GM21528 (cell line): ENCODE data around the gene ERC2.

ENCODE experiments used
- ATAC-seq: cut with Tn5 transposase; IDR thresholded peaks from one replicate; pipeline ENCODE4 v1.9.1; 2021; ENCODE audit warnings: mild to moderate bottlenecking, moderate library complexity; ENCODE audit not compliant: unreplicated experiment, low FRiP score

The ERC2 gene

DNA sequence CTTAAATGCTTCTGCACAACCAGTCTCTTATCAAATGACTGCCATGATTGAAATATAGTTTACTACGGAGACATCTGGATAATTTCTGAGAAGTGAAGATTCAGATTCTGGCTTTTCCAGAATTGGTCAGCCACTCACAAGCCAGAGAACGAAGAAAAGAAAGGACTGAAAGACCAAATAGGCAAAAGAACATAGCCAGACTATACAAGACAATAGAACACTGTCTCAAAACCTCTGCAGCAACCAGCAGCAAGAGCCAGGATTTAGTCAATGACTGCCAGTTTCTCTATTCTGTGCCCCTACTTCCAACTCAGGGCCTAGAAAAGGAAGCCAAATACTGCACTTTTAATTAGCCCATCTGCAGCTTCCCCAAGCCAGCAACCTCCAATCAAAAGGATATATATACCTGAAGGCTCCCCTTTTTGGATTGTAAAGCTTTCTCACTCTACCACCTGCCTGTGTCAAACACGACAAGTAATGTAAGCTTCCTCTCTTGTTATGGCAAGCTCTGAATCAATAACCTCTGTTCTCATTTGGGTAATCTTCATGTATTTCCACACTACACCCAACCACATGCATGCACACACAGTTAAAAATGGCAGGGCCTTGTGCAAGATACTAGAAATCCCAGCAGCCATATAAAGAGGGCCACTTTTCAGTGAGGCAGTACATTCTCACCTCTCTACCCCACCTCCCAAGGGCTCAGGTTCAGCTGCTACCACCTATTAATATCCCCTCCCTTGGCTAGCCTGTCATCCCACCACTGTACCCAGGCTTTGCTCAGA is 97.1 kb downstream of the ERC2 start:
- ATAC-seq = no peak

DNA sequence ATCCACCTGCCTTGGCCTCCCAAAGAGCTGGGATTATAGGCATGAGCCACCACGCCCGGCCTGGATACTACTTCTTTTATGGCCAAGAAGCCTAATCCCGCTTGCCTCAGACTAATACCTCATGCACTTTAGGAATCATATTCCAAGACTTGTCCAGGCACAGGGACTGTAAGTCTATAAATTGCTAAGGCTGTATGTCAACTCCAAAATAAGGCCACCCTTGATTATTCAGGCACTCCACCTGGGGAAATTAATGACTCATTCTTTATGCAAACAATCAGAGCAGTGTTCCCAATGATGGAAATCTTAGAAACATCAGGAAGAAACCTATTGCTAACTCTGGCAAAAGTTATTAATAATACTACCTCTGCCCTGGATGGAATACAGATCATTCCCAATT is 98.4 kb downstream of the ERC2 start:
- ATAC-seq = no peak

DNA sequence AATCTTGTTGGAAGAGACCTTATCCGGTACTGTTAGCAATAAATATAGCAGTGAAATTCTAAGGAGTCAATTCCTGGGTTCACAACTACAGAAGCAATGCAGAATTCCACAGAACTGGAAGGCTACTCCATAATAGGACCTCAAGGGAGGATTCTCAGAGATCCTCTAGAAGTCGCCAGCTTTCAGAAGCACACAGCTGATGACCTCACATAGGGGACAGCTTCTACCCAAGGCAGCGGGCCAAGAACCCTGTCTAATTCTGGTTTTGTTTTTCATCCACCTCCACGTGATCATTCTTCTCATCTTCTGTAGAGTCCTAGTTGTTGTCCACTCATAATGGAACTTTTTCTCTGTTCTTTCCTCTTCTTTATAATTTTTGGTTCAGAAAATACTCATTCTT is 99.4 kb downstream of the ERC2 start:
- no peak for ATAC-seq

DNA sequence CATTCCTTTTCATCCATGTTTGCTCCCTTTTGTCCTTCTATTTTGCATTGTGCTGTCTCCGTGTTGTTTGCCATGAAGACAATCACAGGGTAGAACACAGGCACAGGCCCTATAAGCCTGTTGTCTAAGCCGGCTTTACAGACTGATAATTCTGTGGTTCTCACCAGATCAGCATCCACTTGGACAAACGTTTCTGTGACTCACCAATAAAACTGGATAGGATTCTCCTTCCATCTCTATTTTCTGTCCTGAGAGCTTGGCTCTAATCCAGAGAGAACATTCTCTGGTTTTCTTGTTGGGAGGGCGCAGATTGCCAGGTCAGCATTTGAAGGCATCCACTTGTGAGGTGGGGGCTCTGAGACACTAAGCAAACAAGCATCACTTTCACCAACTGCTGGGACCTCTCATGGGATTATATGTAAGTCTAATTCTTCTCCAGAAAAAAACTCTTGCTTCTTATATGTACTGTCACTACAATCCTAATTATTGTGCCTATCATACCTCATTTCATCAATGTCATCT is 101.6 kb downstream of the ERC2 start:
- no peak for ATAC-seq

DNA sequence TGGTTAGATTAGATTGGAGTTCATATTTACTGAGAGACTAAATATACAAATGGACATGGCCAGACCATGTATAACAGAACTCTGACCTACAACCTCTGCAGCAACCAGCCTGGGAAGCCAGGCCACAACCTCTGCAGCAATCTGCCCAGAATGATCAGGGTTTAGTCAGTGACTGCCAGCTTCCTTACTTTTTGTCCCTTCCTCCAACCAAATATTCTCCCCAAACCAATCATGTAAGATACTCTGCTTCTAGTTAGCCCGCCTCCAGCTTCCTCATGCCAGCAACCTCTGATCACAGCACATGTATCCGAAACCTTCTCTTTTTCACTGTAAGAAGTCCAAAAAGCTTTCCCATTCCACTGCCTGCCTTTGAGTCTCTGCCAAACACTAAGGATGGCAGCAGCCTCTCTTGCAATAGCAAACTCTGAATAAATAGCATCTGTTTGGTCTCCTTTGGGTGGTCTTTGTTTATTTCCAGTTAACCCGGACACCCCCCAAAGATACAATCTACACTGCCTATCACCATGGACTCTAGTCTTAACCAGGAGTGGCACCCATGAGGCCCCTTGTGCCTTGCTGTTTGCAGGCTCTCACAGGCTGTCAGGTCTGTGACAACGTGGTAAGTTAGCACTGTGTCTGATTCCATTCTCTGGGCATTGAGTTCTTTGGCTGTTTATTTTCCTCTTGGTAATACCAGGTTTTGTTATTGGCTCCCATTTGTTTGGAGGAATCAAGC is 102.2 kb downstream of the ERC2 start:
- ATAC-seq = no peak

DNA sequence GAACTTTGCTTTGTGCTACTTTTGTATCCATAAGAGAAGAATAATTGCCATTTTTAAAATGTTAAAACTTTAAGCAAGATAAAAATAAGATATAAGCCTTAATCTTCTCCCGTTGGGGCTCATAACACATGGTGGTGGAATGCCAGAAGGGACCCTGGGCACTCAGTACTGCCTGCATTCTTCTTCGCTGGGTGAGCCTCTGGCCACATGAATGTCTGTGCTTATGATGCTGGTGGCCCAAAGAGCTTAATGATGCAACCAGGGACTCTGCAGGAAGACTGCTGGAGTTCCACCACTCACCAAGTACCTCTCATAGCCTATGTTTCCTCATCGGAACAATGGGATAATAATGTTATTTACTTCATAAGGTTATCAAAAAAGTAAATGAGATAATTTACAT is 103.6 kb downstream of the ERC2 start:
- ATAC-seq = no peak

DNA sequence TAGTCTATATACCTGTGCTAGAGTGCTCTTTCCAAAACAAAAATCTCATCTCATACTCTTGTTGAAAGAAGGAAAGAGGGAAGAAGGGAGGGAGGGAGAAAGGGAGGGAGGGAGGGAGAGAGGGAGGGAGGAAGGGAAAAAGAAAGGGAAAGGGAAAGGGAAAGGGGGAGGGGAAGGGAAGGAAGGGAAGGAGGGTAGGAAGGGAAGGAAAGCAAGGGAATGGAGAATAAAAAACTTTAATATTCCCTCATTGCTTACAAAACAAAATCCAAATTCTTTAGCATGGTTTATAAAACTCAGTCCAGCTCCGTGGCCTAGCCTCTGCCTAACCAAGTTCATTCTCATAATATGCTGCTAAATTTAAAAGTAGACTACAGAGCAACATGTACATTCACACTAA is 104.5 kb downstream of the ERC2 start:
- ATAC-seq = no peak

DNA sequence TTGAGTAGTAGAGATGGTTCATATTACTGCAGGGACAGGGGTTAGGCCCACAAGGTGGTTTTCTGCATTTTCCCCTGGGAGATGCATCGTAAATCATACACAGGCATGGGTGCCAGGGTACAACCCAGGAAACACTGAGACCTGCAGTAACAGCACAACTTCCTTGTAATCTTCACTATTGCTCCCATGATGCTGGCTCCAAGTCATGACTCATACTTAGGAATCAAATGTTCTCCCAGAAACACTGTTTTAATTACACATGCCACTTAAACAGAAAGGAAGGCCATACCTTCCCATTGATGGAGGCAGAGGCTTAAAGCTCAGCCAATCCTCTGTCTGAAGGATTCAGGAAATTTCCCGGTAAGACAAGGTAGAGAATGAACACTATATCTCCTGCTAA is 106.5 kb downstream of the ERC2 start:
- ATAC-seq = no peak

DNA sequence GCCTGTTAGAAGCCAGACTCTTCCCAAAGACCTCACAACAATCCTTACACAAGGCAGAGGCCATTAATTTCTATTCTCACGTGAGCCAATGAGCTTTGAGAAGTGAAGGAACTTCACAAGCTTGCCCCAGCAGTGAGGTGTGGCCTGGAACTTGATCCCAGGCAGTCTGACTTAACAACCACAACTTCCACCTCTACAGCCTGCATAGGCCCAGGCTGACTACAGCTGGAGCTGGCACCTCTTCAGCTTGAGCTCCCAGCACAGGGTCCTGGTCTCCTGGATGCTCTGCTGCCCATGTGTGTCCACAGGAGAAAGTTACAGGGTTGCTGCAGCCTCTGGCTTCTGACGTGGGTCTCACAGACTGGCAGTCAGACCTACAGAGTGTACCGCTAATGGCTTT is 111.0 kb downstream of the ERC2 start:
- no peak for ATAC-seq

DNA sequence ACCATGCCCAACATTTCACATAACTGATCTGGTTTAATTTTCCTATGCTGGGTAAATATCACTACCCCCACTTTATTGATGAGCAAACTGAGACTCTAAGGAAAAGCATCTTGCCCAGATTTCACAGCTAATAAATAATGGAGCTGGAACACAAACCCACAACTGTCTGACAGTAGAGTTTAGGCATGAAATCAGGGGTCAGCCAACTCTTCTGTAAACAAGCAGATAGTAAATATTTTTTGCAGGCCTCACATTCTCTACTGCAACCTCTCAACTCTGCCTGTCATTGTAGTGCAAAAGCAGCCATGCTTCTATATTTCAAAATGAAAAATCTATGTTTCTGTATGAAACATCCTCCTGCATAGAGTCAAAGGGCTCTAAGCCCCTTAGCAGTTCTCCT is 111.5 kb downstream of the ERC2 start:
- ATAC-seq = no peak

DNA sequence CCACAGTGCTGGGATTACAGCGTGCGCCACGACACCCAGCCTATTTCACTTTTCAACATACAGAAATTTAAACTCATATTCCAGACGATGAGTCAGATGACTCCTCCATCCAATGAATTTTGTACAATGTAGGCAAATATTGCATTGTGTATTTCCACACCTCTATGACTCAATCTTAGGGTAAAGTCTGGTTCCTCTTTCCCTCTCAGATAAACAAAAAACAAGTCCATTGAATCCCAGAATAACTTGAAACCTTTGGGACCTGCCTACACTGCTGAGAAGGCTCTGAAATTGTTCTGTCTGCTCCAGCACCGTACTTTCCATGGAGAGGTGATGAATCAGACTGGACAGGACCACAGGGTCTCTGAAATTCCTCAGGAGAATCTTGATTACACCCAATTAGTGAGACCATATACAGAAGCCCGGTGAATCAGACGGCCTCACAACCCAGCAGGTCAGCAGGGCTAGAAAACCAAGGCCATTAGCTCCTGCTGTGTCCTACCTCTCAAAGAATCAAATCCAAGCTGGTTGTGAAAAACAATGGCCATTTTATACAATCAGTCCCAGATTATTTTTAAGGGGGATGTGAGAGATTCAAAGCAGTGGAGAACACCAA is 112.6 kb downstream of the ERC2 start:
- ATAC-seq = no peak

DNA sequence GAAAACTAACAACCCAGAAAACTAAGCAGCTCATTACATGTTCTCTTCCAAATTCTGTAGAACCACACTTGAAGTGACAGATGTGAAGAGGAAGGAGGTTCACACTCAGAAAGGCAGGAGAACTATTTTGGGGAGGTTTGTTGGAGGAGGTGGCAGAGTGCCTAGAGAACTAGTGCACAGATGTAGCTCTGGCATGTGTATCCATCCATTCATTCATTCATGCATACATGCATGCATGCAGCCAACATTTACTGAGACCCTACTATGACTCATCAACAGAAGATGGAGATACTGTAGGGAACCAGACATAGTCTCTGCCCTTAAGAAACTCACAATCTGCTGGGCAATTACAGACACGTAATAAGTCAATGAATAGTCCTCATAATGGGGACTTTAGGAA is 116.7 kb downstream of the ERC2 start:
- no peak for ATAC-seq

DNA sequence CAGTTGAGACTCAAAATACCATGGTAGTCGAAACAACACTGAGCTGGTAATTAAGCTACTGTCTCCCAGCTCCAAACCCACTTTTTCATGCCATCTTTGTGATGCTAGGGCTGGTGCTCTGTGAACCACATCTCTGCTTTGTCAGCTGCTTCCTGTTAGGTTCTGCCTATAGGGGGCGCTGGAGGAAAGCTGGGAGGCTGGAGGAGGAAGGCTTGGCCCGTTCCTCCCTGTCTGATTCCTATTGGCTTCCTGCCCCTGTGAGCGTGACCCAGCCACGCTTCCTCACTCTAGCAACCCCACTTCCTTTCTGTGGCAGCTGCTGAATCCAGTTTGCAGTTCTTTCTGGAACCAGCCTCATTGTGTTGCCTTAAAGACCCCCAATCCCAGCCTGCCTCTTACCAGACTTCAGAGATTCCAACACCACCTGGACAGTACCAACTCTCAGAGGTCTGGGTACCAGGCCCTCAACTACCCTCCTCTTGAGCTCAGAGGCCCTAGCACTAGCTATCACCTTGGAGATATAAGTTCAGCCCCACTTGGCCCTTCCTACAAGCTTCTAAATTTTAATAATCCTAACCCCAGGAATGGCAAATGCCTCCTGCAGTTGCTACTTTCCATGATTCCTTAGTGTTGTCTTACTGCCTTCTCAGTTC is 120.9 kb downstream of the ERC2 start:
- no peak for ATAC-seq

DNA sequence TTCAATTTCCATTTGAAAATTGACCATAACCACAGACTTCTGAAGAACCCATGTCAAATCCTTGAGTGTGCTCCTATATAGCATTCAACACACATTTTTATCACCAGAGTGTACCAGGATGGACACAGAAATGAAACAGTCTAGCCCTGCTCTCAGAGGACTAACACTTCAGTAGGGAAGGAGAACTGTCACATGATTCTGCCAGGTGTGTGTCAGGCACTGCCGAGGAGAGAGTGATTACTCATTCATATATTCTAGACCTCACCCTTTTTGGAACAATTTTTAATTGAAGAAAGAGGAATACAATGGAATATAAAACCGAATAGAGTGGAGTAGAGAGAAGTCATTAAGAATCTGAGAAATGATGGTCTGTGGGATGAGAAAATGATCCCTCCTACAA is 125.8 kb downstream of the ERC2 start:
- no peak for ATAC-seq

DNA sequence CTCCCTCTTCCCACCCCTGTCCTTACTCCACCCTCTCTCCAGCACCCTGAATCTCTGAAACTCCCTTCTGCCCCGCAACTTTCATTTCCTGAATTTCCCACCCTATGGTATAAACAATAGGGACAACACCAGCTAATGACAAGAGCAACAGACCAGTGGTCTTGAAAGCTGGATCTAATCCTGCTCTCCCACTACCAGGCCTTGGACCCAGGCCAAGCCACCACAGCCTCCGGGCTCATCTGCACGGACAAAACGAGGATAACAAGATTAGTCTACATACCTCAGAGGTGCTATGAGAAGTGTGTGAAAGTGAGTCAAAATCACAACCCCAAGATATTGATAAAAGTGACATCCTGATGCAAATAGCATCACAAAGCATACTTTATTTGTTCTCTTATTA is 128.6 kb downstream of the ERC2 start:
- no peak for ATAC-seq

DNA sequence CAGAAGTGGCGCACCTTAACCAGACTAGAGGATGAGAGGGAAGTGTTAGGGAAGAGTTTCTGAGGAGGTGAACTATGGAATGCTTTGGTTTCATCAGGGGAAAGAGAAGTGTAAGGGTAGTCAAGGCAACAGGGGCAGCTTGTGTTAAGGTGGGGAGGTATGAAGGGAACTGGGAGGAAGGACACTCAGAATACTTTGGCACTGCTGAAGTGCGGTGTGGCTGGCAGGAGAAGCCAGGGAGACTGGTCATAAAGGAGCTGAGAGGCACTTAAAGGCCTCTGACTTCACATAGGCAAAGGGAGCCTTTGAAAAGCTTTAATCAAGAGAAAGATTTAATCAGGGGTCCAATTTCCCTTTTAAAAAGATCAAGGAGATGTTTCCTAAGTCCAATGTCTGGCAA is 129.0 kb downstream of the ERC2 start:
- ATAC-seq = no peak

DNA sequence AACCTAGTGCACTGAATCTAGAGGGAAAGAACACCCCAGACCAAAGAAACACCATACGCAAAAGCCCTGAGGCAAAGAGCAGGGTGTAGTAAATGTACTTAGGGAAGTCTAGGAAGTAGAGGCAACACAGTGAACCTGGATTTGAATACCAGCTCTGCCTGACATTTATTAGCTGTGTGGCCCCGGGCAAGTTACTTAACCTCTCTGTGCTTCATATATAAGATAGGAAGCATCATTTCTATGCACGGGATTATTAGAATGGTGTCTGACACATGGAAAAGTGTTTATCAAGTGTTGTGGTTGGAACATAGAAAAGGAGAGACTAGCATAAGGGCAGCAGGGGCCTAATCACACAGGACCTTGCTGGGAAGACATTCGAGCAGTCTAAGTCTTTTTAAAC is 132.2 kb downstream of the ERC2 start:
- no peak for ATAC-seq

DNA sequence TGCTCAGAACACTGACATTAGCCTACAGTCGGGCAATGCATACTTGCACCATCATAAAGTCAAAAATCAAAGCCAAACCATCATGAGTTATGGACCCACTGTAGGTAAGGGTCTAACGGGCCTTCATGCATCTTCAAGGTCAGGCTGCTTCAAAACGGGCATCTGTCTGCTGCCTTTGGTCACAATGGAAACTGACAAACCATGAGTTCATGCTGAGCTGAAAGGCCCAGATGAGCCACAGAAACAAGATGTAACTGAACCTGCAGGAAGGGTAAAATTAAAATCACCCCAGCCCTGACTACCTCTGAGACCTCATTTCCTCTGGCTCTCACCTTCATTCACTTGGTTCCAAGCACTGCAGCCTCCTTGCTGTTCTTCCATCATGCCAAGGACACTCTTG is 143.8 kb downstream of the ERC2 start:
- ATAC-seq = no peak

DNA sequence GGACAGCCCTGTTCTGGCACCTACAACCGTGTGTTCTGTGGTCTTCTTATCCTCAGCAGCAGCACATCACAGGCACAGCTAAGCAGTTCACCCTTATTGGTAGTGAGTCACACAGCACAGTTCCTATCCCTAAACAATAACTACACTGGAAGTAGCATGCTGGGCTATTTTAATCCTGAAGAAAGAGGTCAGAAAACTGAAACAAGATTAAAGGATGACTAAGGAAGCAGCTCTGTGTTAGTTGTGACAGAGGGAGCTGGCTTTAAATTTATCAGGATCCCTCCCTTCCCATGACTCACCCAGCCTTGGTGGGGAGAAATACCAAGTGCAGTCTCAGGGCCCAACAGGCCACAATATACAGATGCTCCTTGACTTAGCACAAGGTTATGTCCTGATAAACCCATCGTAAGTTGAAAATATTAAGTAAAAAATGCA is 144.3 kb downstream of the ERC2 start:
- no peak for ATAC-seq

DNA sequence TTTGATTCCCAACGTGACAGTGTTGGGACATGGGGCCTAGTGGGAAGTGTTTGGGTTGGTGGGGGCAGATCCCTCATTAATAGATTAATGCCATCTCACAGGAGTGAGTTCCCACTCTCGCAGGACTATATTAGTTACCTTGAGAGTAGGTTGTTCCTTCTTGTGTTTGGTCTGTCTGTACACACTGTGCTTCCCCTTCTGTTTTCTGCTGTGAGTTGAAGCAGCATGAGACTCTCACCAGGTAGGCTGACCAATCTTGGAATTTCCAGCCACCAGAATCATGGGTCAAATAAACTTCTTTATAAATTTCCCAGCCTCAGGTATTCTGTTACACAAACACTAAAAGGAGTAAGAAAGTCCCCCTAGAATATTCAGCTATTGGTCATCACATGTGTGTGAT is 145.4 kb downstream of the ERC2 start:
- ATAC-seq = no peak

DNA sequence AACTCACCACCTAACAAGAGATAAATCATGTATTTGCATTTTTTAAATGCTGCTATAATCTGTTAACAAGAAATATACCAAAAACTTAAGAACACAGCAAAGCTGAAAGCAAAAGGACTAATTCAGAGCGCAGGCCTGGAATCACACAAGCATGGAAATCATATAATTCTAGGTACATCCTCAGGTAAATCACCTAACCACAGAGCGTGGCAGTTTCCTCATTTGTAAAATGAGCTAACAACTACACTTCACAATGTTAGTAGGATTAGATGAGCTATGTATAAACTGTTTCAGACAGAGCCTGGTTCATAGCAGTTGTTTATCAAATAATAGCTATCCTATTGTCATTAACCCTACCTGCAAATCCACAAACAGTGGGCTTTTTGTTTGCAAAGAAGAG is 146.4 kb downstream of the ERC2 start:
- no peak for ATAC-seq
